ENCODE results near the gene ARID4B. TPM values are rescaled to one million over a fixed set of nuclear protein-coding genes. Genes with fewer than 3 reads are reported as not detected.
"Not testable (repeated sequence)": the region's sequence is repeated elsewhere in the genome, so short reads cannot be mapped to it uniquely, and the experiment has no call there.

The ARID4B gene
- total and polyA plus RNA-seq, 9 donors: 19.6 to 52.0 (median 40.6) TPM

DNA sequence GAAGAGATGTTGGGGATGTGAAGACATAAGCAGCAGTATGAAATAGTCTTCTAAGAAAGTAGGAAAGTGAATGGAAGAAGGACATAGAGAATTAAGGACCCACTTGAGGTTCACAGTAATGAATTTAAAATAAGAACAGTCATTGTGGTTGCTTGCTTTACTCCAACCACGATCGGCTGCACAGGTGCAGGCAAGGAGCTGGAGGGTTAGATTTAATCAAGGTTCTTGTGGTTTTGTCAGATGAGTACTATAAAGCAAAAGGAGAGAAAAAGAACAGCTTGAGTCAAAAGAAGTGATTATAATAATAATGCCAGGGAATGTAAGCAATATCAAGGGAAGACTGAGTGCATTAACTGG lies 120.8 kb downstream of the ARID4B start:
- 85 to 90% (median 89%) methylated on average over 2 of the region's 2 CpGs for WGBS, 3 donors
- intact Hi-C loops (cut with DNase I): no loop called here
- H3K36me3 ChIP-seq: no peaks in the 10 kb centered on the region

DNA sequence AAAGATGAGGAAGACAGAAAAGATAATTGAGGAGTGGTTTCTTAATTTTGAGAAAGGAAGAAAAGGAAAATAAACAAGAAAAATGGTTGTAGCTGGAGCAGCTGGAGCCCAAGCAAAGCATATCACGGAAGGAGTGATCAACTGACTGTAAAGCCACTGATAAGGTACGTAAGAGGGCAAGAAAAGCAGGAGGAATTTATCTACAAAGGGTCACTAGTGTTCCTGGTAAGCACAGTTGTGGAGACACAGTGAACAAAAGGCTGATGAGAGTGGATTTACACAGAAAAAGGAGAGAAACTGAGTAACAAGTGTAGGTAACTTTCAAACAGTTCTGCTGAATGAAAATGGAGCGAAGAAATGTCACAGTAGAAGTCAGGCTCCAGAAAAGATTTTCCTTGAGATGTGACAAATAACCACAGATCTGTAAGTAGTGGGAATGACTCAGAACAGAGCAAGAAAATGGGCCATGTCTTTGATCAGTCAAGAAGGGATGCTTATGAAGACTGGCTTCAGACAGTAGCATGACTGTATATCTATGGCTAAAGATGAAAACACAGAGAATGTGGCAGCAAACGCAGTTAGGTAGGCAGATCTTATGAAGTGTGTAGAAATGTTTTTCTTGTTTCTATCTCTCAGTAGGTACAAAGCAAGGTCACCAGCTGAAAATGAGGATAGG lies 121.3 kb downstream of the ARID4B start:
- 63 to 77% (median 71%) methylated on average over 4 of the region's 4 CpGs for WGBS, 3 donors
- Histone ChIP-seq H3K27me3 (no peaks in the 10 kb centered on the region), H3K4me1 (ENCODE audit: insufficient read depth) (no peaks in the 10 kb centered on the region), H3K27ac (no peak overlapping the region), H3K4me3 (no peak overlapping the region), H3K36me3 (no peaks in the 10 kb centered on the region), H3K9me3 (no peaks in the 10 kb centered on the region)
- TF ChIP-seq EP300 (IDR thresholded peaks at IDR 0.05) (no peak), POLR2A (IDR thresholded peaks at IDR 0.05) (no peak)
- TF ChIP-seq, protein P1, sequence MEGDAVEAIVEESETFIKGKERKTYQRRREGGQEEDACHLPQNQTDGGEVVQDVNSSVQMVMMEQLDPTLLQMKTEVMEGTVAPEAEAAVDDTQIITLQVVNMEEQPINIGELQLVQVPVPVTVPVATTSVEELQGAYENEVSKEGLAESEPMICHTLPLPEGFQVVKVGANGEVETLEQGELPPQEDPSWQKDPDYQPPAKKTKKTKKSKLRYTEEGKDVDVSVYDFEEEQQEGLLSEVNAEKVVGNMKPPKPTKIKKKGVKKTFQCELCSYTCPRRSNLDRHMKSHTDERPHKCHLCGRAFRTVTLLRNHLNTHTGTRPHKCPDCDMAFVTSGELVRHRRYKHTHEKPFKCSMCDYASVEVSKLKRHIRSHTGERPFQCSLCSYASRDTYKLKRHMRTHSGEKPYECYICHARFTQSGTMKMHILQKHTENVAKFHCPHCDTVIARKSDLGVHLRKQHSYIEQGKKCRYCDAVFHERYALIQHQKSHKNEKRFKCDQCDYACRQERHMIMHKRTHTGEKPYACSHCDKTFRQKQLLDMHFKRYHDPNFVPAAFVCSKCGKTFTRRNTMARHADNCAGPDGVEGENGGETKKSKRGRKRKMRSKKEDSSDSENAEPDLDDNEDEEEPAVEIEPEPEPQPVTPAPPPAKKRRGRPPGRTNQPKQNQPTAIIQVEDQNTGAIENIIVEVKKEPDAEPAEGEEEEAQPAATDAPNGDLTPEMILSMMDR (IDR thresholded peaks at IDR 0.05): no peak
- intact Hi-C loops (cut with DNase I): no loop called here
- no peak for DNase-seq

More for the DNA sequence above, 120.8 kb downstream of the ARID4B start:
- H3K27me3 ChIP-seq: no peaks in the 10 kb centered on the region
- no peaks in the 10 kb centered on the region for H3K9me3 ChIP-seq
- no peak for DNase-seq
- H3K27ac ChIP-seq: no peak overlapping the region
- H3K4me3 ChIP-seq: no peak overlapping the region
- no peaks in the 10 kb centered on the region for H3K4me1 ChIP-seq (ENCODE audit: insufficient read depth)
- TF ChIP-seq, protein P1 (IDR thresholded peaks at IDR 0.05): no peak
- TF ChIP-seq EP300 (IDR thresholded peaks at IDR 0.05) (no peak), POLR2A (IDR thresholded peaks at IDR 0.05) (no peak)

GRCh38 chr1:235205687-235206086 lies 122.3 kb downstream of the ARID4B start:
- Histone ChIP-seq H3K36me3 (no peaks in the 10 kb centered on the region), H3K27ac (no peak overlapping the region), H3K27me3 (no peaks in the 10 kb centered on the region), H3K4me3 (no peak overlapping the region), H3K9me3 (no peaks in the 10 kb centered on the region), H3K4me1 (ENCODE audit: insufficient read depth) (no peaks in the 10 kb centered on the region)
- DNase-seq: no peak
- TF ChIP-seq, protein P1 (IDR thresholded peaks at IDR 0.05): no peak
- no peak for TF ChIP-seq EP300 (IDR thresholded peaks at IDR 0.05)
- TF ChIP-seq POLR2A (IDR thresholded peaks at IDR 0.05): no peak
- 95 to 98% (median 97%) methylated on average over 3 of the region's 3 CpGs for WGBS, 3 donors
- intact Hi-C loops (cut with DNase I): no loop called here

DNA sequence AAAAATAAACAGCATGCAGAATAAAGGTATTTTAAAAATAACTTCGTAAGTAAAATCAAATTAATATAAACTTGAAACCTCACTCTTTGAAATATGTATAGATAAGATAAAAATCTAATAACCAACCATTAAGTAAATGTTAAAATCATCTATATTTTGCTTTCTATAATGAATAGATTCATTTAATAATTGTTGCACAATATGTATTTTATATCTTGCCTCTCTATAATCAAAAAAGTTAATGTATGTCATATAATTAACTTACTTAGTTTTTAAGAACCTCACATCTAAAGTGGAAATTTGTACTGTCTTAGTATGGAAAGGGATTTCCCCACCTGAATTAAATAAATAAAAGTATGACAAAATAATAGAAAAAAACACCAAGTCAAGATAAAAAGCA lies 124.6 kb downstream of the ARID4B start:
- Histone ChIP-seq H3K9me3 (no peaks in the 10 kb centered on the region), H3K4me1 (ENCODE audit: insufficient read depth) (no peaks in the 10 kb centered on the region), H3K27me3 (no peaks in the 10 kb centered on the region), H3K36me3 (no peaks in the 10 kb centered on the region), H3K4me3 (no peak overlapping the region), H3K27ac (no peak overlapping the region)
- TF ChIP-seq POLR2A (IDR thresholded peaks at IDR 0.05): no peak
- TF ChIP-seq, protein P1 (IDR thresholded peaks at IDR 0.05): no peak
- TF ChIP-seq EP300 (IDR thresholded peaks at IDR 0.05): no peak
- DNase-seq: no peak
- intact Hi-C loops (cut with DNase I): no loop called here
- WGBS, 3 donors: 87 to 100% (median 91%) methylated on average over 1 of the region's 1 CpG

DNA sequence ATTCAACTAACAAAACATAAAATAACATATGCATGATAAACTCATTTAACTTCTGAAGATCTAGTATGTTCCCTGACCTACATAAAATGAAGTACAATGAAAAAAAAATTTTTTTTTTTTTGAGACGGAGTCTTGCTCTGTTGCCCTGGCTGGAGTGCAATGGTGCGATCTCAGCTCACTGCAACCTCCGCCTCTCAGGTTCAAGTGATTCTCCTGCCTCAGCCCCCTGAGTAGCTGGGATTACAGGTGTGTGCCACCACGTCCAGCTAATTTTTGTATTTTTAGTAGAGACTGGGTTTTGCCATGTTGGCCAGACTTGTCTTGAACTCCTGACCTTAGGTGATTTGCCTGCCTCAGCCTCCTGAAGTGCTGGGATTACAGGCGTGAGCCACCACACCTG lies 125.5 kb downstream of the ARID4B start:
- H3K36me3 ChIP-seq; H3K27me3 ChIP-seq; H3K27ac ChIP-seq; intact Hi-C loops (cut with DNase I); H3K9me3 ChIP-seq; DNase-seq; H3K4me3 ChIP-seq; H3K4me1 ChIP-seq (ENCODE audit: insufficient read depth): not testable (repeated sequence)
- 95 to 98% (median 95%) methylated on average over 5 of the region's 5 CpGs for WGBS, 3 donors
